ENCODE results near the gene TOB1.

Gene TOB1

DNA sequence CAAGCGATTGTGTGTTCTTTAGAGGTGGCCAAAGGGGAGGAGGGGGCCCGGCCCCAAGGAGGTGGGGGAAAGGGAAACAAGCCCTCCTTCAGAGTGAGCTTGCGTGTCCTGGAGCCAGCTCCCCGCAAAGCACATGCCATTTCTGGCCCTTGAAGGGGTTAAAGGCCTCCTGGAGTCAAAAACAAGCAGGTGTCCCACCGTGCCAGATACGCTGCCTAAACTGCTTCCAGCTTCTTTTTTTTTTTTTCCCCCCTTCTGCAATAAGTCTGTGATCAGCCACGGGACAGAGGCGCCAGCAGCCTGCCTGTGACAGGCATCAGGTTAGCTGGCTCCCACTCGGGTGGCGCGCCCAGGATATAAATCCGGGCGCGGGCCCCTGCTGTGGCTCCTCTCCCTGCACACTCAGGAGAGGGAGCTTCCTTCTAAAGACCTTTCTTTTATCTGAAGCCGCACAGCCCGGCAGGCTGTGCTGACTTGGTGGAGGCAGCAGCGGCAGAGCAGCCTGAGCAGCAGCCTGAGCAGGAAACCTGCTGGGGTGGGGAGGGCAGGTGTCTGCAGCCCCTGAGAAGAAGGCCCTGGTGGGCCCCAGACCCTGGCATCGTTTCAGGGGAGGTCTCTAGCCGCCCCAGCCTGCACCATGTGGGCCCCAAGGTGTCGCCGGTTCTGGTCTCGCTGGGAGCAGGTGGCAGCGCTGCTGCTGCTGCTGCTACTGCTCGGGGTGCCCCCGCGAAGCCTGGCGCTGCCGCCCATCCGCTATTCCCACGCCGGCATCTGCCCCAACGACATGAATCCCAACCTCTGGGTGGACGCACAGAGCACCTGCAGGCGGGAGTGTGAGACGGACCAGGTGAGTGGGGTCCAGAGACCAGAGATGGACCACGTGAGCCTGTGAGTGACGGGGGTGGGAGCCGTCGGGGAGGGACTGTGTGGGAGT is 30.6 kb downstream of the TOB1 start, which contains the start of gene WFIKKN2:
WFIKKN2 (plus strand) TSS at position 286 of the 934 bp plus-strand sequence; CDS start at position 638, 352 bp downstream.
- Mint-ChIP-seq H3K27me3 (peaks cover 4% of the 10 kb centered on the region), H3K4me3 (no peak within 1 kb of the TSS), H3K4me1 (no peaks in the 10 kb centered on the region), H3K27ac (peak within 1 kb of the TSS; percentile 84), H3K9me3 (no peaks in the 10 kb centered on the region), H3K36me3 (no peaks in the 10 kb centered on the region)

DNA sequence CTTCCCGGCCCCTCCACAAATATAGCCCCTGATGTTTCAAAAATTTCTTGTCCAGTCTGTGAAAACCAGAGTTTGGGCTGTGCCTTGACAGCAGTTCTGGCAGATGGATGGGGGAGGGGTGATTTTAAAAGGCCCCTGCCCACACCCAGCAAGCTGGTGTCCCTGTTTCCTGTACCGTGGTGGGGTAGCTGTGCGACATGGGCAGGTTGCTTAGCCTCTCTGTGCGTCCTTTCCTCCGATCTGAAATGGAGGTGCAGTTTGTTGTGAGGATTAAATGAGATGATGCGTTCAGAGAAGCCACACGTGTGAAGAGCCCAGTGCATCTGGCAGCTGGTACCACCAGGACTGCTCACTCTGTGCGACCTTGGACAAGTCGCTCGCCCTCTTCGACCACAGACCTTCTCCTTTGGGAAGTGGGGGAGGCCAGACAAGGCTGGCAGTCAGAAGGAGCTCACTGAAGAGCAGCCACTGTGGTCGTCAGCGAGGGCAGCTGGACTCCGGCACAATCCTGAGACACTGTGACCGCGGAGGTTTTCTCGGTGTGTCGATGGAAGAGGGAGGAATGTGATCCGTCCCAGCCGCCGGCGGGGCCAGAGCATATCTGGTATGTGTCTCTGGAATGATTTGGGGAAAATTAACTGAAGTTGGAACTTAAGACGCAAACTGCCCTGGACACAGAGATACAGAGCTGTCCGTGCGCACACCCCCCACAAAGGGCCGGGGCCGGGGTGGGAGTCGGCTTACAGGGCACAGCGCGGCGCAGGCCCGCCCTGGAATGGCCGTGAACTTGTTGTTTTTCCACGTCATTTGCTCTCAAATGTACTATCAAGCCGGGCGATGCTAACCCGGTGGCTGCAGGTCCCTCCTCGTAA is 31.5 kb downstream of the TOB1 start:
- no peaks in the 10 kb centered on the region for H3K9me3 Mint-ChIP-seq
- H3K4me1 Mint-ChIP-seq, result no peaks in the 10 kb centered on the region
- H3K36me3 Mint-ChIP-seq, result no peaks in the 10 kb centered on the region
- H3K27me3 Mint-ChIP-seq, result peaks cover 4% of the 10 kb centered on the region
- no peak overlapping the region for H3K4me3 Mint-ChIP-seq
- H3K27ac Mint-ChIP-seq, result no peak overlapping the region

DNA sequence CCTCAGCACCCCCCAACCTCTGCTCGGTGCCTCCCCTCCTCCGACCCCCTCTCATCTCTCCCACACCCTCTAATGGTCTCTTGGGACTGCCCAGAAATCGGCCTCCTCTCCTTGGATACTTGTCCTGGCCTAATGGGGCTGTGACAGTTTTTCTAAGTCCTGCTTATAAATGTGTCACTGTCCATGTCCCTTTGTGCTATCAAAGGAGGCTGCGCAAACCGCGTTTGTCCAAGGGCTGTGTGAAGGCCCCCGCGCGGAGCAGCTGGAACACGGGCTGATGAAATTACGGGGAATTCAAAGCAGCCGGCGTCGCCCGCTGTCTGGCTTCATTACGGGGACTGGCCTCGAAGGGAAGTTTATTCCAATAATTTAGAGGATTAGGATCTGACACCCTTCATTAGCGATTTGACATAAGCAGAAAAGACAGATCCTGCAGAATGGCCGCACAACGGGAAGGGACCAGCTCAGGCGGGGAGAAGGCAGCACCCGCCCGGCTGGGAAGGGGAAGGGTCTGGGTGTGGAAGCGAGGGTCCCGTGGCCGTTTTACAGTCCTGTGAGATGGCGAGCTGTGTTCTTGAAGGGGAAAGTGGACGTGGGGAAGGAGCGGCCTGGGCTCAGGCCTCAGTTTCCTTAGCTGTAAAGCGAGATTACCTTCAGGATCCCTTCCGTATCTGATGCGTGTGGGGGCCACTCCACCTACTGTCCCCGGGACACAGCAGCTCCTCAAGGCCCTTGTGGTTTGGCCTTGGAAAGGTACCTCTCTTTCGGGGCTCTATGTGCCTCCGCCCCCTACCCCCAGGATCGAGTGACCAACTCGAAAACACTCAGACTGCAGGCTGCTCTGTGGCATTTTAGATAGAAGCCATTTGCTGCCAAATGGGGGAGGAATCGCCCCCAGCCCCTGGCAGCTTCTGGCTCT is 32.4 kb downstream of the TOB1 start:
- H3K36me3 Mint-ChIP-seq, result no peaks in the 10 kb centered on the region
- H3K9me3 Mint-ChIP-seq, result no peaks in the 10 kb centered on the region
- no peak overlapping the region for H3K4me3 Mint-ChIP-seq
- peaks cover 4% of the 10 kb centered on the region for H3K27me3 Mint-ChIP-seq
- no peaks in the 10 kb centered on the region for H3K4me1 Mint-ChIP-seq
- H3K27ac Mint-ChIP-seq, result no peak overlapping the region

DNA sequence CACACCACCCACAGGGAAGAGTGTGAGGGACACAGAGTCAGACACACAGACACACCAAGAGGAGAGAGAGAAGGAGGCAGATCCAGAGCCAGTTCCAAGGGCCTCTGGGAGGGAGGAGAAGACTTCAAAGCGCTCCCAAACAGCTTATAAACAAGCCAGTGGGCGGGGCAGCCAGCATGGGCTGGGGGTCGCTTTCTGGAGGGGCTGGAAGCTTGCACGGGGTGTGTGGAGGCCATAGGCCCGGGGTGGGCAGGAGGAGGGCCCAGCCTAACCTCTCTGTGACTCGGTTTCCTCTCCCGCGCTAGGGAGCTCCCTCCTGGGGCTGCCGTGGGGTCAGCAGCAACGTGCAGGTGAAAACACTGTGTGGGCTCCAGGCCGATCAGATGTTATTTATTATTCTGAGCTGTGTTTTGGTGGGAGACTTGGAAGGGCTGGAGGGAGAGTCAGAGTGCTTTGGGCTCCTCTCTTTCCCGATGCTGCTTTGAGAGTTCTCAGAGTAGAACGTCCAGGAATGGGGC is 33.2 kb downstream of the TOB1 start:
- Mint-ChIP-seq H3K4me3 (no peak overlapping the region), H3K36me3 (no peaks in the 10 kb centered on the region), H3K27me3 (peaks cover 4% of the 10 kb centered on the region), H3K4me1 (no peaks in the 10 kb centered on the region), H3K27ac (no peak overlapping the region), H3K9me3 (no peaks in the 10 kb centered on the region)

DNA sequence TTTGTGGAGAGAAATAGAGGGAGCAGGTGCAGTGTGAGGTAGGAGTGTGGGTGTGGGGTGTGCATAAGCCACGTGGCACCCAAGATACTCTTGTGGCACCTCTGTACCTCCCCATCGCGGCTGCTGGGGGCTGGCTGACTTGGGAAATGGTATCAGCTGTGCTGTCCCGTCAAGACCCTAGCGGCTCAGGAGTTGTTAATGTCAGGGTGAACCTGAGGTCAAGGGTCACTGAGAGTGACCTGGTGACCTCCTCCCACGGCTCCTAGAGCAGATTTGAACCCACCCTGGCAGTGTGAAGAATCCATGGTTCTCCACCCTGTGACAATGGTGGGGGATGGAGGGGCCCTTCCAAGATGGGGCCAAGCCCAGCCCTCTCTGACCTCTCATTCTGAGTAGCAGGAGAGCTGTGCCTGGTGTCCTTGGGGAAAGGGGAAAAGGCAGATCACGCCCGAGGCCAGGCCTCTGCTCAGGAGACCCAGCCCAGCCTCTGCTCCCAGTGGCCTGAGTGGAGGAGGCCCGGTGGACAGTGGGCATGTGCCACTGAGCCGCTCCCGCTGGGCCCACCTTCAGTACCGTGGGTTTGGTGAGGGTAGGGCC is 33.8 kb downstream of the TOB1 start:
- Mint-ChIP-seq H3K27me3 (peaks cover 4% of the 10 kb centered on the region), H3K4me1 (no peaks in the 10 kb centered on the region), H3K4me3 (no peak overlapping the region)

DNA sequence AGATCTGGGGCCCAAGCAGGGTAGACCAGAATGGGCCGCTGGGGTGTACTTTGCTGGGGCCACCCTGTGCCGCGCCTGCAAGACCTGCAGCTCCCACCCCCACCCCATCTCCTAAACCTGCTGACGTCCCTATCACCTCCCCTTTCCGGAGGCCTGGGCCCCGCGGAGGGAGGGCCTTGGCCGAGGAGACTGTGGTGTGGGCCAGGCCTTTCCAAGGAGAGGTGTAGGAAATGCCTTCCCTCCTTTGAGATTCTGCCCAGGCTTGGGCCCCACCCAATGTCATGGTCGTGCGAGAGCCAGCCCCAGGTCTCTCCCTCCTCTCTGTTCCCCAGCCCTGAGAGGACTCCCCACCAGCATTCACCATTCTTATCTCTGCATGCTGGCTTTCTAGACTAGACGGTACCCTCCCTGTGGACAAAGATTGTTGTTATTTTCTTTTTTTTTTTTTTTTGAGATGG is 34.7 kb downstream of the TOB1 start:
- Mint-ChIP-seq H3K27me3 (peaks cover 4% of the 10 kb centered on the region), H3K36me3 (no peaks in the 10 kb centered on the region), H3K4me3 (no peak overlapping the region), H3K9me3 (no peaks in the 10 kb centered on the region), H3K27ac (no peak overlapping the region), H3K4me1 (no peaks in the 10 kb centered on the region)

More for the DNA sequence above, 33.8 kb downstream of the TOB1 start:
- no peaks in the 10 kb centered on the region for H3K36me3 Mint-ChIP-seq
- H3K9me3 Mint-ChIP-seq, result no peaks in the 10 kb centered on the region
- H3K27ac Mint-ChIP-seq, result no peak overlapping the region

DNA sequence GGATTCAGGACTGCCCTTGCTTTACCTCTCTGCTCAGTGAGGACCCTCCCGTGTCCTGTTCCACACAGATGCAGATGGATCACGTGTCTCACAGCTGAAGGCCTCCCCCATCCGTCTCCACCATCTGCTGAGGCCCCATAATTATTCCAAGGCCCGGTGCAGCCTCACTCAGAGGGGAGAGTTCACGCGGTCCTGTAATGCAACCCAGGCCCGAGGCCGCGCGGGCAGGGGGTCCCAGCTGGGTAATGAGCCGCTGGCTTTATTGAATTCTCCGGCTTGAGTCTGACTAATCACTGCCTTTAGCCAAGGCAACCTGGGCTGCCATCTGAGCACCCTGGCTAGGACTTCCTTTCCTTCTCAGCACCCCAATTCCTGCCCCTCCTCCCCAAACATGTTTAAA is 35.2 kb downstream of the TOB1 start:
- Mint-ChIP-seq H3K27me3 (peaks cover 4% of the 10 kb centered on the region), H3K36me3 (no peaks in the 10 kb centered on the region), H3K27ac (no peak overlapping the region), H3K9me3 (no peaks in the 10 kb centered on the region), H3K4me3 (no peak overlapping the region), H3K4me1 (no peaks in the 10 kb centered on the region)

DNA sequence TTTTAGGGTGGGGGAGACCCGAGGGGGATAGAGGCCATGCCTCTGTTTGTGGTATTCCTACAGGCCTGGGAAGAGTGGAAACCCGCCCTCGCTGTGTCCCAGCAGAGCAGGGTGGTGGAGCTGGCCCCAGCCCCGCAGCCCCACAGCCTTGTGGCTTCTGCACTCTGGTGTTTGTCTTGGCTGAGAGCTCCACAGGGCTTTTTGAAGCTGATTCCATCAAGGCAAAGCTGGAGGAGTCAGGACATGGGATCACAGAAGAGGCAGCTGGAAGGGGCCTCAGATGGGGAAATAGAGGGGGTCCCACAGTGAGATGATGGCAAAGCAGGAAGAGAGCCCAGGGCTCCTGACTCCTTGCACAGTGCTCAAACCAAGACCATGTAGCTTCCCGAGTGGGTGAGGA is 35.8 kb downstream of the TOB1 start:
- no peak overlapping the region for H3K27ac Mint-ChIP-seq
- H3K4me1 Mint-ChIP-seq, result no peaks in the 10 kb centered on the region
- H3K9me3 Mint-ChIP-seq, result no peaks in the 10 kb centered on the region
- no peaks in the 10 kb centered on the region for H3K36me3 Mint-ChIP-seq
- peaks cover 4% of the 10 kb centered on the region for H3K27me3 Mint-ChIP-seq
- no peak overlapping the region for H3K4me3 Mint-ChIP-seq

DNA sequence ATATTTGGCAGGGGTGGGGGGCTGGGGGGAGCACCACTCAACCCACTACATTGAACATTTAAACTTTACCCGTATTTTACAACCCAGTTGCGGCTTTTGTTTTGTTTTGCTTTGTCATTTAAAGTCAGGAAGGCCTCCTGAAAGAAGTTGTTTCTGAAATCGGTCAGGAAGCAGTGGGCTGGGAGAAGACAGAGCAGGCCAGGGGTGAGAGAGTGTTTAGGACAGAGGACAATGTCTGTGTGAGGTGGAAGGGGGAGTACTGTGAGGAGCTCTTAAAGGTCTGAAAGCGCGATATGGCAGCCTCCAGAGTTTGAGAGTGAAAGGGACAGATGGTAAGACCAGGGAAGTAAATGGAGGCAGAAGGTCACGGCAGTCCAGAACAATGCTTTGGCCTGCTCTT is 36.8 kb downstream of the TOB1 start:
- Mint-ChIP-seq H3K36me3 (no peaks in the 10 kb centered on the region), H3K27ac (no peak overlapping the region), H3K9me3 (no peaks in the 10 kb centered on the region), H3K4me1 (no peaks in the 10 kb centered on the region), H3K4me3 (no peak overlapping the region), H3K27me3 (peaks cover 4% of the 10 kb centered on the region)

DNA sequence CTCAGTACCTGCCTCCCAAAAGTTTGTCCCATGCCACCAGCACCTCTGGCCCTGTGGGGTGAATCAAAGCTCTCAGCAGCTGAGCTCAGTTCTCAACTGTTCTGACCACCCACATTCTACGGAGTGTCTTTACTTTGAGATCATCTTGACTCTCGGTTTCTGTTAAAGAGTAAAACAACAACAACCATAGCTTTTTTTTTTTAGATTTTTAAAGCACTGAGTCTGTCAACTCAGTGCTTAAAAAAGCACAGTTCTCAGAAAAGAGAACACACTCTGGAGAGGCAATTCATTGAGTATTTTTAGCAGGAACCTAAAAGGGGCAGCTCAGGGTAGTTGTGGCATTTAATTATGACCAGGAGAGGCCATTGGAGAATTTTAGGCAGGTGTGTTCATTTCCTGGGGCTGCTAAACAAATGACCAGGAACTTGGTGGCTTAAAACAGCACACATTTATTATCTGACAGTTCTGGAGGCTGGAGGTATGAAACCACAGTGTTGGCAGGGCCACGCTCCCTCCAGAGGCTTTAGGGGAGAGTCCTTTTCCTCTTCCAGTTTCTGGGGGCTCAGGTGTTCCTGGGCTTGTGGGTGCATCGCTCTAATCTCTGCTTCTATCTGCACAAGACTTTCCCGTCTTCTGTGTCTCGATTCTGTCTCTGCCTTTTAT is 37.5 kb downstream of the TOB1 start:
- Mint-ChIP-seq H3K27me3 (peaks cover 4% of the 10 kb centered on the region), H3K9me3 (no peaks in the 10 kb centered on the region), H3K27ac (no peak overlapping the region), H3K36me3 (no peaks in the 10 kb centered on the region), H3K4me1 (no peaks in the 10 kb centered on the region), H3K4me3 (no peak overlapping the region)

DNA sequence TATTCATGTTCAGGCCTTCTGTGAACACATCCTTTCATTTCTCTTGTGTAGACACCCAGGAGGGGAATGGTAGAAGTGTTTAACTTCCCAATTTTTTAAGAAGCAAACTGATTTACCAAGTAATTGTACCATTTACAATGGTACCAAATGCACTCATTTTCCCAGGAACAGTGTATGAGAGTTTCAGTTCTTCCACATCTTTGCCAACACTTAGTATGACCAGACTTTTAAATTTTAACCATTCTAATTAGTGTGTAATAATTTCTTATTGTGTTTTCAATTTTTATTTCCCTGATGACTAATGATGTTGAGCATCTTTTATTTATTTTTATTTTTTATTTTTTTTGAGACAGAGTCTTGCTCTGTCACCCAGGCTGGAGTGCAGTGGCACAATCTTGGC is 41.0 kb downstream of the TOB1 start:
- Mint-ChIP-seq H3K27me3 (peaks cover 2% of the 10 kb centered on the region), H3K27ac (no peak overlapping the region), H3K36me3 (no peaks in the 10 kb centered on the region), H3K4me1 (no peaks in the 10 kb centered on the region), H3K4me3 (no peak overlapping the region), H3K9me3 (no peaks in the 10 kb centered on the region)

DNA sequence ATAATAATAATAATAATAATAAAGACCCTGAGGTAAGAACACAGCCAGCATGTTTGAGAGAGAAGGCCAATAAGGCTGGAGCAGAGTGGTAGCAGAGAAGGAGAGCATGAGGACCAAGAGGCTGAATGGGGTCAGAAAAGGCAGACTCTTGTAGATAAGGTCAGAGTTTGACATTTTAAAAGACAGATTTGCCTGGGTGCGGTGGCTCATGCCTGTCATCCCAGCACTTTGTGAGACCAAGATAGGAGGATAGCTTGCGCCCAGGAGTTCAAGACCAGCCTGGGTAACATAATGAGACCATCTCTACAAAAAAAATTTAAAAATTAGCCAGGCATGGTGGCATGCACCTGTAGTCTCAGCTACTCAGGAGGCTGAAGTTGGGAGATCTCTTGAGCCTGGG is 41.7 kb downstream of the TOB1 start:
- Mint-ChIP-seq H3K4me3 (no peak overlapping the region), H3K9me3 (no peaks in the 10 kb centered on the region), H3K27ac (no peak overlapping the region), H3K27me3 (peaks cover 2% of the 10 kb centered on the region), H3K4me1 (no peaks in the 10 kb centered on the region), H3K36me3 (no peaks in the 10 kb centered on the region)

DNA sequence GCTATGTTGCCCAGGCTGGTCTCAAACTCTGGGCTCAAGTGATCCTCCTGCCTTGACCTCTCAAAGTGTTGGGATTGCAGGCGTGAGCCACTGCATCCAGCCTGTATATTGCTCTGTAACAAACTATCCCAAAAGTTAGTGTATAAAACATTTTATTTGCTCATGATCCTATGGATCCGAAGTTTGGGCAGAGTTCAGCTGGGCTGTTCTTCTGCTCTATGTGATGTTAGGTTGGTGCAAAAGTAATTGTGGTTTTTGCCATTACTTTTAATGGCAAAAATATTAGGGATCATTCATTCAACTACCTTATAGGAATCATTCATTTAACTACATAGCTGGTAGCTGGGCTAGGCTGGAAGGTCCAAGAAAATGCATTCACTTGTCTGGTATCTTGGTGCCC is 43.6 kb downstream of the TOB1 start:
- H3K27me3 Mint-ChIP-seq, result peaks cover 2% of the 10 kb centered on the region
- no peaks in the 10 kb centered on the region for H3K9me3 Mint-ChIP-seq
- no peaks in the 10 kb centered on the region for H3K4me1 Mint-ChIP-seq
- H3K36me3 Mint-ChIP-seq, result no peaks in the 10 kb centered on the region
- H3K27ac Mint-ChIP-seq, result no peak overlapping the region
- no peak overlapping the region for H3K4me3 Mint-ChIP-seq

DNA sequence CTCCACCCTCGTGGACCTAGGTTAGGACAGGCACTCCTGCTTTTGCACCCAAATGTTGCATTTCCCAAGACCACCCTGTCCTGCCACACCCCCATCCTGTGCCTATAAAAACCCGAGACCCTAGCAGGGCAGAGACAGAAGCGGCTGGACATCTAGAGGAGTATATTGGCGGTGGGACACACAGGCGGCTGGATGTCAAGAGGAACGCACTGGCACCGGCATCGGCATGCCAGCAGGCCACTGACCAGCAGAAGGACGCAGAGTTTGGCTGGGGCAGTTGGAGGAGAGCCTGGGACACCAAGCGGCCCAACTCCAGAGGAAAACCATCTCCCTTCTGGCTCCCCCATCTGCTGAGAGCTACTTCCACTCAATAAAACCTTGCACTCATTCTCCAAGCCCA is 45.5 kb downstream of the TOB1 start:
- no peaks in the 10 kb centered on the region for H3K9me3 Mint-ChIP-seq
- no peak overlapping the region for H3K4me3 Mint-ChIP-seq
- no peaks in the 10 kb centered on the region for H3K36me3 Mint-ChIP-seq
- no peaks in the 10 kb centered on the region for H3K4me1 Mint-ChIP-seq
- no peak overlapping the region for H3K27ac Mint-ChIP-seq
- H3K27me3 Mint-ChIP-seq, result peaks cover 2% of the 10 kb centered on the region

Data from activated naive CD4-positive, alpha-beta T cell treated with anti-CD3 and anti-CD28 coated beads, Interleukin-2, amount 50 U/mL, for 24 hours (primary cell).